Neural cell (in vitro differentiated cells): ENCODE results near the gene ASB8. TPM values are rescaled to one million over a fixed set of nuclear protein-coding genes. Genes with fewer than 3 reads are reported as not detected.

Experiments used
- H2AFZ ChIP-seq: fragments of 200-600, 300-800 bp; sonication (generic), shearing (Covaris generic); 2 replicates; pipeline ENCODE4 v1.6.0; 2014; ENCODE audit warnings: low read depth, mild to moderate bottlenecking, antibody characterized with exemption, low read length, moderate library complexity
- H3F3A ChIP-seq: fragments of 200-600 bp; shearing (Covaris generic); 2 replicates; pipeline ENCODE4 v1.6.1; 2016; ENCODE audit warnings: mild to moderate bottlenecking, moderate library complexity, mixed read lengths, antibody characterized with exemption, low read length; ENCODE audit not compliant: insufficient read depth, poor library complexity, severe bottlenecking
- H3K27ac ChIP-seq: fragments of 200-600, 300-800 bp; sonication (generic), shearing (Covaris generic); 2 replicates; pipeline ENCODE4 v1.5.1; 2014; ENCODE audit warnings: mild to moderate bottlenecking, low read length, moderate library complexity
- H3K27me3 ChIP-seq: fragments of 300-800, 200-600 bp; sonication (generic), shearing (Covaris generic); 2 replicates; pipeline ENCODE4 v1.6.0; 2014; ENCODE audit warnings: mild to moderate bottlenecking, low read depth, low read length, moderate library complexity; ENCODE audit not compliant: insufficient read depth
- H3K36me3 ChIP-seq: fragments of 300-800, 200-600 bp; sonication (generic), shearing (Covaris generic); 2 replicates; pipeline ENCODE4 v1.5.1; 2014; ENCODE audit warnings: mild to moderate bottlenecking, antibody characterized with exemption, low read length, moderate library complexity; ENCODE audit not compliant: insufficient read depth
- H3K4me2 ChIP-seq: fragments of 300-800, 200-600 bp; sonication (generic), shearing (Covaris generic); 2 replicates; pipeline ENCODE4 v1.6.0; 2014; ENCODE audit warnings: mild to moderate bottlenecking, low read length
- H3K4me3 ChIP-seq: fragments of 300-800, 200-600 bp; sonication (generic), shearing (Covaris generic); 2 replicates; pipeline ENCODE4 v1.5.1; 2014; ENCODE audit warnings: mild to moderate bottlenecking, low read length, moderate library complexity
- H3K79me2 ChIP-seq: fragments of 200-600 bp; shearing (Covaris generic); replicated peaks from 2 replicates; pipeline ENCODE4 v1.6.0; 2014; ENCODE audit warnings: mild to moderate bottlenecking, low read length, moderate library complexity; ENCODE audit not compliant: insufficient read depth
- H3K9ac ChIP-seq: fragments of 300-800, 200-600 bp; sonication (generic), shearing (Covaris generic); 2 replicates; pipeline ENCODE4 v1.6.1; 2016; ENCODE audit warnings: mild to moderate bottlenecking, low read length, mixed read lengths
- H3K9me2 ChIP-seq: fragments of 200-600 bp; shearing (Covaris generic); 2 replicates; pipeline ENCODE4 v1.6.1; 2016; ENCODE audit warnings: mild to moderate bottlenecking, low read length, mixed read lengths; ENCODE audit not compliant: insufficient read depth
- H3K9me3 ChIP-seq: fragments of 200-600, 300-800 bp; sonication (generic), shearing (Covaris generic); 2 replicates; pipeline ENCODE4 v1.6.1; 2016; ENCODE audit warnings: mild to moderate bottlenecking, mixed run types, low read length, moderate library complexity, mixed read lengths
- H4K20me1 ChIP-seq: fragments of 200-600 bp; shearing (Covaris generic); 2 replicates; pipeline ENCODE4 v1.6.1; 2016; ENCODE audit warnings: mild to moderate bottlenecking, mixed run types; ENCODE audit not compliant: insufficient read depth
- EP300 ChIP-seq: fragments of 450-650 bp; conservative IDR thresholded peaks from 2 replicates; pipeline ENCODE4 v1.6.1; 2014; ENCODE audit warnings: antibody characterized with exemption, mild to moderate bottlenecking, moderate library complexity; ENCODE audit not compliant: poor library complexity, severe bottlenecking
- EZH2 ChIP-seq: fragments of 200-600, 300-800 bp; shearing (Covaris generic), sonication (generic); IDR thresholded peaks from 2 replicates; pipeline ENCODE4 v1.6.1; 2014; ENCODE audit warnings: antibody characterized with exemption, low read length, borderline replicate concordance, mild to moderate bottlenecking; ENCODE audit not compliant: insufficient read depth, poor library complexity, severe bottlenecking
- MXI1 ChIP-seq: fragments of 450-650 bp; conservative IDR thresholded peaks from 2 replicates; pipeline ENCODE4 v1.6.1; 2014; ENCODE audit warnings: antibody characterized with exemption, mild to moderate bottlenecking; ENCODE audit not compliant: poor library complexity, severe bottlenecking
- POLR2AphosphoS5 ChIP-seq: IDR thresholded peaks from 2 replicates; pipeline ENCODE4 v1.6.1; 2012
- RAD21 ChIP-seq: fragments of 450-650 bp; conservative IDR thresholded peaks from 2 replicates; pipeline ENCODE4 v1.6.1; 2014; ENCODE audit warnings: antibody characterized with exemption, mild to moderate bottlenecking, moderate library complexity
- SMC3 ChIP-seq: fragments of 450-650 bp; conservative IDR thresholded peaks from 2 replicates; pipeline ENCODE4 v1.6.1; 2014; ENCODE audit warnings: antibody characterized with exemption, mild to moderate bottlenecking, moderate library complexity; ENCODE audit not compliant: poor library complexity
- TAF1 ChIP-seq: IDR thresholded peaks from 2 replicates; pipeline ENCODE4 v1.6.1; 2012; ENCODE audit warnings: low read depth
- polyA plus RNA-seq: library from polyadenylated mRNA; depleted of rRNA; stranded (reverse); fragments of >200 nt; gene quantifications from 2 replicates; pipeline ENCODE4 v1.2.3, GENCODE V29; 2014
- TF ChIP-seq, protein P1 (sequence below): fragments of 450-650 bp; IDR thresholded peaks from 2 replicates; pipeline ENCODE4 v1.5.1; 2014; ENCODE audit warnings: antibody characterized with exemption, mild to moderate bottlenecking, moderate library complexity; ENCODE audit not compliant: poor library complexity, severe bottlenecking
- TF ChIP-seq, protein P2 (sequence below): IDR thresholded peaks from 2 replicates; pipeline ENCODE4 v1.6.1; 2012; ENCODE audit warnings: borderline replicate concordance

Gene ASB8
- polyA plus RNA-seq, 1 donor from 2014 or later: 41.7 TPM

DNA sequence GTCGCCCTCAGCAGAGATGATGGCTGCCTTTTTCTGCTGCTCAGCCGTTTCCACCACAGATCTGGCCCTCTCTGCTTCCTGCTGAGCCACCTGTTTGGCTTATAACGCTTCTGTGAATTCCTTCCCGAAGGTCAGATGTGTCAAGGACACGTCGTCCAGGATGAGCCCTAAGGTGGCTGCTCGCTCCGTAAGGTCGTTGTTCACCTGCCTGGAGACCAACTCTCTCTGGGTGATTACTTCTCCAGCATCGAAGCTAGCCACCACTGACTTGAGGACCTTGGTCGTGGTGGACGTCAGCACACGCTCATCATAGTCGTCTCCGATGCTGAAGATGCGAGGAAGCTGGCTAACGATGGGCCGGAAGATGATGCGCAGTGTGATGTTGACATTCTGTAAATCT is 11.7 kb upstream of the ASB8 start:
- H3K4me2 ChIP-seq: no peak overlapping the region
- no peaks in the 10 kb centered on the region for H3K9me3 ChIP-seq
- no peaks in the 10 kb centered on the region for H3K9me2 ChIP-seq
- H2AFZ ChIP-seq: no peak overlapping the region
- no peak for TF ChIP-seq EZH2
- no peak for TF ChIP-seq RAD21
- no peak for TF ChIP-seq MXI1
- TF ChIP-seq TAF1: no peak
- TF ChIP-seq, protein P1, sequence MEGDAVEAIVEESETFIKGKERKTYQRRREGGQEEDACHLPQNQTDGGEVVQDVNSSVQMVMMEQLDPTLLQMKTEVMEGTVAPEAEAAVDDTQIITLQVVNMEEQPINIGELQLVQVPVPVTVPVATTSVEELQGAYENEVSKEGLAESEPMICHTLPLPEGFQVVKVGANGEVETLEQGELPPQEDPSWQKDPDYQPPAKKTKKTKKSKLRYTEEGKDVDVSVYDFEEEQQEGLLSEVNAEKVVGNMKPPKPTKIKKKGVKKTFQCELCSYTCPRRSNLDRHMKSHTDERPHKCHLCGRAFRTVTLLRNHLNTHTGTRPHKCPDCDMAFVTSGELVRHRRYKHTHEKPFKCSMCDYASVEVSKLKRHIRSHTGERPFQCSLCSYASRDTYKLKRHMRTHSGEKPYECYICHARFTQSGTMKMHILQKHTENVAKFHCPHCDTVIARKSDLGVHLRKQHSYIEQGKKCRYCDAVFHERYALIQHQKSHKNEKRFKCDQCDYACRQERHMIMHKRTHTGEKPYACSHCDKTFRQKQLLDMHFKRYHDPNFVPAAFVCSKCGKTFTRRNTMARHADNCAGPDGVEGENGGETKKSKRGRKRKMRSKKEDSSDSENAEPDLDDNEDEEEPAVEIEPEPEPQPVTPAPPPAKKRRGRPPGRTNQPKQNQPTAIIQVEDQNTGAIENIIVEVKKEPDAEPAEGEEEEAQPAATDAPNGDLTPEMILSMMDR: no peak
- H3K4me3 ChIP-seq: no peak overlapping the region
- no peaks in the 10 kb centered on the region for H4K20me1 ChIP-seq
- H3K79me2 ChIP-seq: no peaks in the 10 kb centered on the region
- H3K27me3 ChIP-seq: no peaks in the 10 kb centered on the region
- H3K9ac ChIP-seq: no peak overlapping the region
- no peaks in the 10 kb centered on the region for H3F3A ChIP-seq
- H3K27ac ChIP-seq: no peak overlapping the region
- no peaks in the 10 kb centered on the region for H3K36me3 ChIP-seq

DNA sequence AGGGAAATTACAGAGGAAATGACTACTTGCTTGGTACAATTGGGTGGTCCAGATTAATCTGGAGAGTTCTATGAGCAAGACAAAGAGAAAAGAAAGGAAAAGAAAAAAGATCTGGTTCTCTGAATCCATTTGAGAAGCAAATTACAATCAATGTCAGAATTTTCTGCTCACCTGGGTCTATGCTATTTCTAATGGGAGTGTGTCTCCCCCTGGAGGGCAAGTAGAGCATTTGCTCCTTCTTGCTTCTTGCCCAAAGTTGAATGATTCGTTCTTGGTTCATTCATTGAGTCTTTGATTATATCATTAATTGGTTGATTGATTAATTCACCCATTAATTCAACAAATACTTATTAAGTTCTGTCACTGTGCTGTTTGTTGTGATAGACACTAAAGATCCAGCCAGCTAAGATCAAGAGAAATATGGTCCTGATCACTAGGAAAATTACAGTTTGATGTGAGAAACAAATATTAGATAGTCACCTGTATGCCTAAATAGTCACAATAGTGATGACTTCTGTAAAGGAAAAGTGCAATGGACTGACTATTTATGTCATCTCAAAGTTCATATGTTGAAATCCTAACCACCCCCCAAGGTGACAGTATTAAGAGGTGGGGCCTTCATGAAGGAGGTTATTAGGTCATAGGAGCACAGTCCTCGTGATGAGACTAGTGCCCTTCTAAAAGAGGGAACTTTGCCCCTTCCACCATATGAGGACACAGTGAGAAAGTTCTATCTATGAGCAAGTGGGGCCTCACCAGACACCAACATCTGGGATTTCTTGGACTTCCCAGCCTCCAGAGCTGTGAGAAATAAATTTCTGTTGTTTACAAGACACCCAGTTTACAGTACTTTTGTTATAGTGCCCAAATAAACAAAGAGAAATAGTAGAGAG is 8.0 kb upstream of the ASB8 start:
- Histone ChIP-seq H3K9me3 (no peaks in the 10 kb centered on the region), H3K9ac (no peak overlapping the region), H3K9me2 (no peaks in the 10 kb centered on the region), H3K4me2 (no peak overlapping the region), H3K27me3 (no peaks in the 10 kb centered on the region), H2AFZ (no peak overlapping the region), H3K79me2 (no peaks in the 10 kb centered on the region), H3K36me3 (no peaks in the 10 kb centered on the region), H3K27ac (no peak overlapping the region), H3K4me3 (no peak overlapping the region), H3F3A (no peaks in the 10 kb centered on the region), H4K20me1 (no peaks in the 10 kb centered on the region)
- TF ChIP-seq POLR2AphosphoS5: no peak
- TF ChIP-seq SMC3: peak; percentile 84
- TF ChIP-seq, protein P1: peak; percentile 90
- TF ChIP-seq EZH2: no peak
- peak; percentile 82 for TF ChIP-seq RAD21
- TF ChIP-seq EP300: no peak
- no peak for TF ChIP-seq MXI1
- no peak for TF ChIP-seq TAF1
- TF ChIP-seq, protein P2, sequence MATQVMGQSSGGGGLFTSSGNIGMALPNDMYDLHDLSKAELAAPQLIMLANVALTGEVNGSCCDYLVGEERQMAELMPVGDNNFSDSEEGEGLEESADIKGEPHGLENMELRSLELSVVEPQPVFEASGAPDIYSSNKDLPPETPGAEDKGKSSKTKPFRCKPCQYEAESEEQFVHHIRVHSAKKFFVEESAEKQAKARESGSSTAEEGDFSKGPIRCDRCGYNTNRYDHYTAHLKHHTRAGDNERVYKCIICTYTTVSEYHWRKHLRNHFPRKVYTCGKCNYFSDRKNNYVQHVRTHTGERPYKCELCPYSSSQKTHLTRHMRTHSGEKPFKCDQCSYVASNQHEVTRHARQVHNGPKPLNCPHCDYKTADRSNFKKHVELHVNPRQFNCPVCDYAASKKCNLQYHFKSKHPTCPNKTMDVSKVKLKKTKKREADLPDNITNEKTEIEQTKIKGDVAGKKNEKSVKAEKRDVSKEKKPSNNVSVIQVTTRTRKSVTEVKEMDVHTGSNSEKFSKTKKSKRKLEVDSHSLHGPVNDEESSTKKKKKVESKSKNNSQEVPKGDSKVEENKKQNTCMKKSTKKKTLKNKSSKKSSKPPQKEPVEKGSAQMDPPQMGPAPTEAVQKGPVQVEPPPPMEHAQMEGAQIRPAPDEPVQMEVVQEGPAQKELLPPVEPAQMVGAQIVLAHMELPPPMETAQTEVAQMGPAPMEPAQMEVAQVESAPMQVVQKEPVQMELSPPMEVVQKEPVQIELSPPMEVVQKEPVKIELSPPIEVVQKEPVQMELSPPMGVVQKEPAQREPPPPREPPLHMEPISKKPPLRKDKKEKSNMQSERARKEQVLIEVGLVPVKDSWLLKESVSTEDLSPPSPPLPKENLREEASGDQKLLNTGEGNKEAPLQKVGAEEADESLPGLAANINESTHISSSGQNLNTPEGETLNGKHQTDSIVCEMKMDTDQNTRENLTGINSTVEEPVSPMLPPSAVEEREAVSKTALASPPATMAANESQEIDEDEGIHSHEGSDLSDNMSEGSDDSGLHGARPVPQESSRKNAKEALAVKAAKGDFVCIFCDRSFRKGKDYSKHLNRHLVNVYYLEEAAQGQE: no peak
